Measurements from ENCODE around the gene SMARCD2.

Gene SMARCD2

DNA sequence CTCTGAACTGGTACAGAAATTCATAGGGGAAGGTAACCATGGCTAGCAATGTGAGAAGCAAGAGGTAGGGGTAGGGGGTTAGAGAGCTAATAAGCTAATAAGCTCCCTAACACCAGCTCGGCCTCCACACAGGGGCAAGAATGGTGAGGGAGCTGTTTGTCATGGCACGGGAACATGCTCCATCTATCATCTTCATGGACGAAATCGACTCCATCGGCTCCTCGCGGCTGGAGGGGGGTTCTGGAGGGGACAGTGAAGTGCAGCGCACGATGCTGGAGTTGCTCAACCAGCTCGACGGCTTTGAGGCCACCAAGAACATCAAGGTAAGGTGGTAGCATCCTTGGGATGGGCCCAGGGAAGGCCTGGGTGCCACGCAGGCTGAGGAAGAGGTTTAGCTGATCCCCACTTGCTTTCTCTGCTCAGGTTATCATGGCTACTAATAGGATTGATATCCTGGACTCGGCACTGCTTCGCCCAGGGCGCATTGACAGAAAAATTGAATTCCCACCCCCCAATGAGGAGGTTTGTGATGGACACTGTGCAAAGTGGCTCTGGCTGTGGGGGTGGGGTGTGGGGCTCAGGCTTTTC, 11.5 kb downstream of the SMARCD2 start:
- DNase-seq: no peak

DNA sequence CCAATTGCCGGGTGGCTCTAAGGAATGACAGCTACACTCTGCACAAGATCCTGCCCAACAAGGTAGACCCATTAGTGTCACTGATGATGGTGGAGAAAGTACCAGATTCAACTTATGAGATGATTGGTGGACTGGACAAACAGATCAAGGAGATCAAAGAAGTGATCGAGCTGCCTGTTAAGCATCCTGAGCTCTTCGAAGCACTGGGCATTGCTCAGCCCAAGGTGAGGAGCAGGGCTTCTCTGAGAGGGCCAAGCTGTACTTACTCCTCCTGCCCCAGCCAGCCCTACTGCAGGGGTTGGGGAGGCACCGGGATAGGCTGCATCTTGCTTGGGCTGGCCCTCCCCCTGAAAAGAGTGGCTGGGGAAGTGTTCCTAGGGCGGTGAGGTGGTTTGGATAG, 12.2 kb downstream of the SMARCD2 start:
- no peak for DNase-seq

DNA sequence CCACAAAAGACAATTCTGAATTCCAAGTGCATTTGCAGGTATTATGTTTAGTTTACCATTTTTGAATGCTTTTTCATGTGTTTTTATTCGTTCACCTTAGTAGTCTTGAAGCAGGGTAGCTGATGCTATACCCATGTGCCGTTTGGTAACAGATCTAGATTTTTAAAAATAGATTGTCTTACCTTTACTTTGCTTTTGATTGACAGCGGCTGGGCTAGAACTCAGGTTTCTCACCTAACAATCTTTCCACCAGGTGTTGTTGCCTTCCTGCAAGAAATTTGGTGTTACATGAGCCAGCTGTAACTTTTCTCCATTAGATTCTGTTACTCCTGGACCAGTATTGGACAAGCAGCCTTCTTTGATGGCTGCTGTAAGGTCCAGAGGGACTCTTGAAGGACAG, 13.5 kb downstream of the SMARCD2 start:
- DNase-seq: no peak

- no peak for DNase-seq
Observed at GRCh38 chr17:63827801-63828221, 14.7 kb downstream of the SMARCD2 start.

DNA sequence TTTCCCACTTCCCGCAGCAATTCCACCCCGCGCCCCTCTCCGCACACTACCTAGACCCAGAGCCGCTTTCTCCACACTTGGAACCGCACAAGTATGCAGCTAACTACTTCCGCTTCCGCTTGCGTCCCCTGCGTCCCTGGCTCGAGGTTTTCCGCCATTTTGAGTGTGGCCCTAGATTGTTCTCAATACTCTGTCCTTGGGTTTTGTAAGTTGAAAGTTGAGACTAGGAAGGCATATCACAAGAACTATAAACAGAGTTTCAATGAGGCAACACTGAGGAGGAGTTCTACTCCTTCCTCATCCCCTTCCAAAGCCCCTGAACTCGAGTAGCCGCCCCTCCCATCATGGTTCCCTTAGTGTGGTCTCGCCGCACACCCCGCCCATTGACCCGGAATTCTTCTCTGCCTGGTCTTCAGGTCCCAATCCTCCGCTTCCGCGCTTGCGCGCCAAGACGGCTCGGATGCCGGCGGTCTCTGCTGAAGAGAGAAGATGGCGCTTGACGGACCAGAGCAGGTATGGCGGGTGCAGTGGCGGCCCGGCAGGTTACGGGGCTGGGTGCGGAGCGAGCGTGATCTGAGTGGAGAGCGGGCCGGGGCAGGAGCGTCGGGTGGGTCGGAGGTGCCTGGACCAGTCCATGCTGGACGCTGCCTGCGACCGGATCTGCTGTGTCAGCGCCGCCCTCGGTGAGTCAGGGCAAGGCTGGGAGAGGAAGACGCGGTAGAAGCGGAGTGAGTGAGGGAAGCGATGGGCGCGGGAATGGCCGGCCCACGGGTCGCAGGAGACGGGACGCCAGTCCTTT, 15.3 kb downstream of the SMARCD2 start, which contains the start of the genes FTSJ3 and PSMC5:
Gene FTSJ3, minus strand, starts transcription at position 662 of the 799 bp plus-strand sequence. CDS start 761 bp downstream, outside the sequence.
Gene PSMC5, plus strand, starts transcription at position 430 of the 799 bp plus-strand sequence. Its CDS starts 60 bp downstream, at position 490.
- DNase-seq: peak; percentile 99

DNA sequence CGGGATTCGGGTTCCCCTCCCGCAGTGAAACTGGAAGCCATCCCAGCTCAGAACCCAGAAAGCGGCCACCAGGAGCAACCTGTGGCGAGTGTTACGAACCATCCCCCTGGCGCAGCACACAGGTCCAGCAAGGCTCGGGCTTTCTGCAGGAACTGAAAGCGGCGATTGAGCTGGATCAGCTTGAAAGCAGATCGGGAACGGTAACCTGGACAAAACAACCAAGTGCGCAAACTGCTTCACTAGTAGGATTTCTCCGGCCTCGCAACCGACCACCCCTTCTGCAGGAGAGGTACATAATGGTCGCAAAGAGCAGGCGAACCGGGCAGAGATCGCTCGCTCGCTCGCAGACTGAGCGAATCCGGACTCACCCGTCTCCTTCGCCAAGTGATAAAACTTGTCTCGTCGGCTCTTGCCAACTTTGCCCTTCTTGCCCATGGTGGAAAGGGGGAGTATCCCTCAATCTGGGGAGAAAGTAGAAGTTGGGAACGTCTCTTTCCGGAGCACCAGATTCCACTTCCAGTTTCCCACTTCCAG, 15.9 kb downstream of the SMARCD2 start:
- no peak for DNase-seq

GRCh38 chr17:63824362-63824761, 18.1 kb downstream of the SMARCD2 start:
- DNase-seq: no peak

DNA sequence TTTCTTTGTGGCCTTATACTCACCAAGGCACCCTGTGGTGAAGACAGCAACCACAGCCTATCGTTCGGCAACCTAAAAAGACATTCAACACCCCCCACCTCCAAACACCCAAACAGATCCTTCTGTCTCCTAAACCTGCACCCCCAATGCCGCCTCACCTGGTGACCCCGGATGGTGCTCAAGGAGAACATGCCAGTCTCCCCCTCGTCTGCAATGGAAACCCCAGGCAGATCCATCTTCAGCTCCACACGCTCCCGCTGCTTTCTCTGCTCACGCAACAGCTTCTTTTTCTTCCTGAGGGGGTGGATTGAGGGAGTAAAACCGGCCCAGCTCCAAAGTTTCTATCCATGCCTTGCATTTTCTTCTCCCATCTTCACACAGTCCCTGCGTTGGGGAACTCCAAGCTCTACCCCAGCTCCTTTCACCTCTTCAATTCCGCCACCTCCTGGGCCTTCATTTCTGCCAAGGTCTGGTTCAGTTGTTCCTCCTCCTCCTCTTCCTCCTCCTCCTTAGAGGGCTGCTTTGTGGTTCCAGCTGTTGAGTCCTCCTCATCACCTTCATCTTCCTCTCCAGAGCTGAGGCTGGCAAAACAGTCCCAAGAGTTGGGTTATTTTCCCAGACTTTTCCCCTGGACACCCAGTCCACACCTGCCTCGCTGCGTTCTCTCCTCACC, 18.7 kb downstream of the SMARCD2 start:
- no peak for DNase-seq

DNA sequence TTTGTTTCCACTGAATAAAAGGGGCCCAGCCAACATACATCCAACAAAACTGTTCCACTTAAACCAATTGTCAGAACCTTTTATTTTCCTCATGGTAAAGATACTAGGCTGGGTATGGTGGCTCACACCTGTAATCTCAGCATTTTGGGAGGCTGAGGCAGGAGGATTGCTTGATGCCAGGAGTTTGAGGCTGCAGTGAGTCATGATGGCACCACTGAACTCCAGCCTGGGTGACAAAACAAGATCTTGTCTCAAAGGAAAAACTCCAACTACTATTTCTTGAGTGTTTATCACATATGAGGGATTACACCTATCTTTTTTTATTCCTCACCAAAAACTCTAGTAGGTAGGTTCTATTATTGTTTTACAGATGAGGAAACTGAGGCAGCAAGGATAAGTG, 19.9 kb downstream of the SMARCD2 start:
- no peak for DNase-seq

DNA sequence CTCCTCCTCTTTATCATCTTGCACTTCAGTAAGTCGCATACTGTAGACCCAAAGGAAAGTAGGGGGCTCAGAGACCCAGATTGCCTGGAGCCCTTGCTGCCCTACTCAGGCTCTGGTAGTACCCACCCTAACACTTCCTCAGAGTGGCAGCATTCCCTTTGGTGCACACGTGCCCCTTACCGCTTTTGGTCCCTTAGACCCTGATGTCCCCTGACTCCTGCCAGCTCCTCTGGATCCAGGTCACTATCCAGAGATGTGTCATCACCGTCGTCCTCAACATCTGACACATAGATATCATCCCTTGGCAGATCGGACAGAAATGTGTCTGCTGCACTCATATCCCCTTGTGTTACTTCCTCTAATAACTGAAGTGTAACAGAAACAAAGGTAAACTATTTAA, 20.7 kb downstream of the SMARCD2 start:
- DNase-seq: peak; percentile 36

DNA sequence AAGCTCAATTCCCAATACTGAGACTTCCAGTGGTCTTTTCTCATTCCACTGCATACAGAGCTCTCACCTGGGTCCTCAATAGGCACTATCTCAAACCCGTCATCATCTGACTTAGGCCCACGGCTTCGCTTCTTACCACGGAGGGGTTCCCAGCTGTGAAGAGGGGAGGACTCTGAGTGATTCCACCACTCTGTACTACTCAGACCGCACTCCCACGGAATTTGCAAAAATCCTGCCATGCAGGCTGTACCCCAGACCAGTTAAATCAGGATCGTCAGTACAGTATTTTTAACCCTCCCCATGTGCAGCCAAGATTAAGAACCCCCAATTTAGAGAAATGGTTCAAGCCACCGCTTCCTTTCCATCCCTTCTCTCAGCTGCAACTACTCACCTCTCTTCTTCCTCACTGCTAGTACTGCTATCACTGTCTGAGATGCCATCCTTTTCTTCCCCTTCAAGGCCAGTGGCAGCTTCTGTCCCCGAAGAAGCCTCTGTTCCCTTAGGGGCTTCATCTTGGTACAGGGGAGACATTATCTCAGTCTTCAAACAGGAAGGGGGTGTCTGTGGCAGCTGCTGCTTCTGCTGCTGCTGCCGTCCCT, 21.4 kb downstream of the SMARCD2 start:
- peak; percentile 26 for DNase-seq

GRCh38 chr17:63819585-63820537, 22.6 kb downstream of the SMARCD2 start:
- peak; percentile 52 for DNase-seq

GRCh38 chr17:63819131-63819530, 23.4 kb downstream of the SMARCD2 start:
- DNase-seq: no peak

GRCh38 chr17:63817736-63818385, 24.6 kb downstream of the SMARCD2 start:
- peak; percentile 50 for DNase-seq

GRCh38 chr17:63816669-63817068, 25.8 kb downstream of the SMARCD2 start:
- no peak for DNase-seq

- no peak for DNase-seq
Observed at GRCh38 chr17:63816123-63816522, 26.4 kb downstream of the SMARCD2 start.

DNA sequence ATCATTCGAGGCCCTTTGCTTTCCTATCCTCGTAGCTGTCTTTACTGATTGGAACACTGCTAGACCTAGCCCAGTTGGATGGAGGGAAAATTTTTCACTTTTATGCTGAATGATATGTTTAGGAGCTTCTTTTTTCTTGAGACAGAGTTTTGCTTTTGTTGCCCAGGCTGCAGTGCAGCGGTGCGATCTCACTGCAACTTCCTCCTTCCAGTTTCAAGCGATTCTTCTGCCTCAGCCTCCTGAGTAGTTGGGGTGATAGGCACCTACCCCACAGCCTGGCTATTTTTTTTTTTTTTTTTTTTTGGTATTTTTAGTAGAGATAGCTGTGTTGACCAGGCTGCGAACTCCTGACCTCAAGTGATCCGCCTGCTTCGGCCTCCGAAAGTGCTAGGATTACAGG, 32.5 kb downstream of the SMARCD2 start:
- no peak for DNase-seq

DNA sequence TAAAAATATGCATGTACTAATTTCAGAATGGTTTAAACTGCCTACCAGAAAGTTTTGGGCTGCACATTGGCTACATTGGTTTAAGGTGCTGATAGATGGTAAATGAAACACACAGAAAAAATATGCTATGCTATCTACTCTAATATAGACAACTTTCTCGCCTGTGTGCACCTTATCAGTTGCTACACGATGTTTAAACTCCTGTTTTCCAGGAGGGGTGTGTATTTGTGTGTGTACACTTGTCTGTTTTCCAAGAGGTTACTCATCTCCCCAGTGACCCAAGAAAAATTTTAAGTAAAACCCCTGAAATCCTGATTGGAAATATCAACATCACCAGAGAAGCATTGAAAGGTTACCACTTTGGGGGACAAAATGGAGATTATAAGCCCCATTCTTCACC, 36.9 kb downstream of the SMARCD2 start:
- no peak for DNase-seq

DNA sequence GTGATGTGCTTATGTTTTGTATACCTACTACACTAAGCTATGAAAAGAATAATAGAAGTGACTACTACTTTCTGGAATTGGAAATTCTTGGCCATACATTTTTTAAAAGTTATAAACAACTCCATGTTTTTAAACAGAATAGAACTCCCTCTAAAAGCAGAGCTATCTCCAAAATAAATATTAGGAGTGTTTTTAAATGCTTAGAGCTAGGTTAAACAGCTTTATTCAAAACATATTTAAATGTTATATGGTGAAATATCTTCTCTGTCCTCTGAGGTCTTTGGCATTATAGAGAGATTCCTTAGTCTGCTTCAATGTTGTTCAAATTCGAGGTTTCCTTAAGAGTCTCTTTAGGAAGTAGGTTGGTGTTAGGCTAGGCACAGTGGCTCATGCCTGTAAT, 38.2 kb downstream of the SMARCD2 start:
- DNase-seq: no peak

GRCh38 chr17:63800783-63801182, 41.7 kb downstream of the SMARCD2 start:
- DNase-seq: no peak

- no peak for DNase-seq
Observed at GRCh38 chr17:63798572-63799106, 43.8 kb downstream of the SMARCD2 start.

Measured in islet precursor cell (in vitro differentiated cells).